Measurements from ENCODE around the gene RBM47. TPM values are rescaled to one million over a fixed set of nuclear protein-coding genes. Genes with fewer than 3 reads are reported as not detected.
"Not testable (repeated sequence)": the region's sequence is repeated elsewhere in the genome, so short reads cannot be mapped to it uniquely, and the experiment has no call there.

Gene RBM47
- total RNA-seq, 1 experiment from 2014 or later: 0.28 TPM

DNA sequence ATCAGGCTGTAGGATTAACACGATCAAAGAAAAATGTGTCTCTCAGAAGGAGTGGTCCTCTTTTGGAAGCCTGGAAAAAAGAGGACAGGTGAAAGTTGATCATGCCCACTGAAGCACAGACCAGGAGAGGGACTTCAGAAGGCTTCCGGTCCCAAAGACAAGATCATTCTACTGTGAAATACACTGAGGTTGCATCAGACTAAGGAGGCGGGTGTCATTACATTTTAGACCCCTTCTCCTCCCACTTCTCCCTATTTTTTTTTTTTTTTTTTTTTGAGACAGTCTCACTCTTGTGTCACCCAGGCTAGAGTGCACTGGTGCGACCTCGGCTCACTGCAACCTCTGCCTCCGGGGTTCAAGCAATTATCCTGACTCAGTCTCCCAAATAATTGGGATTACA lies 67.5 kb downstream of the RBM47 start:
- Histone ChIP-seq H3K4me3 (ENCODE audit: low read depth, low read length, poor library complexity, severe bottlenecking) (no peak overlapping the region), H3K27ac (ENCODE audit: low read depth, low read length, poor library complexity, severe bottlenecking) (no peak overlapping the region), H3K27me3 (replicated peaks; ENCODE audit: insufficient read depth, low read depth, low read length, poor library complexity) (no peaks in the 10 kb centered on the region), H3K36me3 (ENCODE audit: insufficient read depth, low read length, poor library complexity, severe bottlenecking) (no peaks in the 10 kb centered on the region), H3K4me1 (ENCODE audit: insufficient read depth, low read length, poor library complexity, severe bottlenecking) (no peaks in the 10 kb centered on the region), H3K9me3 (ENCODE audit: low read depth, low read length, poor library complexity, severe bottlenecking) (no peaks in the 10 kb centered on the region)
- no TSS peak for BruUV-seq (replicated peaks)
- no peak for TF ChIP-seq EZH2 (IDR thresholded peaks at IDR 0.05; ENCODE audit: borderline replicate concordance, low read depth, low read length, poor library complexity, severe bottlenecking)
- TF ChIP-seq, protein P1, sequence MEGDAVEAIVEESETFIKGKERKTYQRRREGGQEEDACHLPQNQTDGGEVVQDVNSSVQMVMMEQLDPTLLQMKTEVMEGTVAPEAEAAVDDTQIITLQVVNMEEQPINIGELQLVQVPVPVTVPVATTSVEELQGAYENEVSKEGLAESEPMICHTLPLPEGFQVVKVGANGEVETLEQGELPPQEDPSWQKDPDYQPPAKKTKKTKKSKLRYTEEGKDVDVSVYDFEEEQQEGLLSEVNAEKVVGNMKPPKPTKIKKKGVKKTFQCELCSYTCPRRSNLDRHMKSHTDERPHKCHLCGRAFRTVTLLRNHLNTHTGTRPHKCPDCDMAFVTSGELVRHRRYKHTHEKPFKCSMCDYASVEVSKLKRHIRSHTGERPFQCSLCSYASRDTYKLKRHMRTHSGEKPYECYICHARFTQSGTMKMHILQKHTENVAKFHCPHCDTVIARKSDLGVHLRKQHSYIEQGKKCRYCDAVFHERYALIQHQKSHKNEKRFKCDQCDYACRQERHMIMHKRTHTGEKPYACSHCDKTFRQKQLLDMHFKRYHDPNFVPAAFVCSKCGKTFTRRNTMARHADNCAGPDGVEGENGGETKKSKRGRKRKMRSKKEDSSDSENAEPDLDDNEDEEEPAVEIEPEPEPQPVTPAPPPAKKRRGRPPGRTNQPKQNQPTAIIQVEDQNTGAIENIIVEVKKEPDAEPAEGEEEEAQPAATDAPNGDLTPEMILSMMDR (conservative IDR thresholded peaks at IDR 0.05; ENCODE audit: low read depth, low read length): no peak
- POLR2A ChIA-PET (ENCODE audit: low non-redundant PET): no interaction called here
- DNase-seq (ENCODE audit: low spot score): no peak
- CTCF ChIA-PET: no interaction called here
- intact Hi-C loops (cut with micrococcal nuclease; ENCODE audit: unreplicated experiment): no loop called here

DNA sequence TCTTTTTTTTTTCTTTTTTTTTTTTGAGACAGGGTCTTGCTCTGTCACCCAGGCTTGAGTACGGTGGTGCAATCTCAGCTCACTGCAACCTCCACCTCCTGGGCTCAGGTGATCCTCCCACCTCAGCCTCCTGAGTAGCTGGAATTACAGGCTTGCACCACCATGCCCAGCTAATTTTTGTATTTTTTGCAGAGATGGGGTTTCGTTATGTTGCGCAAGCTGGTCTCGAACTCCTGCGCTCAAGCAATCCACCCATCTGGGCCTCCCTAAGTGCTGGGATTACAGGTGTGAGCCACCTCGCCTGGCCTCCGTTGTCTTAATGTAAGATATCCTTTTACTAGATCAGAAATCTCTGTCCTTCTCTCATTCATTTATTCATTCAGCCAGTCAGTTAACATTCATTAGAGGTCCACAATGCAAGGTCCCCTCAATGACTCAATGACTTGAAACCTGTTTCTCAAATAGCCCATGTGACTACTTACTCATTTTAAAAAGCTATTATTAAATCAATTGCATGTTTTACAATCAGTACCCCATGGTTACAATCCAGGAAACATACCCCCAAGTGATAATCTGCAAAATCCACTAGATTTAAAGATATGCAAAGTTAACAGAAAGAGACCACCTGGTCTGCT lies 68.0 kb downstream of the RBM47 start:
- H3K27me3 ChIP-seq (replicated peaks; ENCODE audit: insufficient read depth, low read depth, low read length, poor library complexity); H3K27ac ChIP-seq (ENCODE audit: low read depth, low read length, poor library complexity, severe bottlenecking); H3K36me3 ChIP-seq (ENCODE audit: insufficient read depth, low read length, poor library complexity, severe bottlenecking); POLR2A ChIA-PET (ENCODE audit: low non-redundant PET); BruUV-seq (replicated peaks); H3K4me3 ChIP-seq (ENCODE audit: low read depth, low read length, poor library complexity, severe bottlenecking); H3K9me3 ChIP-seq (ENCODE audit: low read depth, low read length, poor library complexity, severe bottlenecking); CTCF ChIA-PET; DNase-seq (ENCODE audit: low spot score); intact Hi-C loops (cut with micrococcal nuclease; ENCODE audit: unreplicated experiment); H3K4me1 ChIP-seq (ENCODE audit: insufficient read depth, low read length, poor library complexity, severe bottlenecking): not testable (repeated sequence)

GRCh38 chr4:40559585-40560465 lies 69.8 kb downstream of the RBM47 start:
- H3K4me1 ChIP-seq (ENCODE audit: insufficient read depth, low read length, poor library complexity, severe bottlenecking): no peaks in the 10 kb centered on the region
- BruUV-seq (replicated peaks): no TSS peak
- no peaks in the 10 kb centered on the region for H3K36me3 ChIP-seq (ENCODE audit: insufficient read depth, low read length, poor library complexity, severe bottlenecking)
- no peak overlapping the region for H3K27ac ChIP-seq (ENCODE audit: low read depth, low read length, poor library complexity, severe bottlenecking)
- CTCF ChIA-PET: no interaction called here
- H3K9me3 ChIP-seq (ENCODE audit: low read depth, low read length, poor library complexity, severe bottlenecking): no peaks in the 10 kb centered on the region
- H3K27me3 ChIP-seq (replicated peaks; ENCODE audit: insufficient read depth, low read depth, low read length, poor library complexity): no peaks in the 10 kb centered on the region
- TF ChIP-seq, protein P1 (conservative IDR thresholded peaks at IDR 0.05; ENCODE audit: low read depth, low read length): no peak
- no peak for TF ChIP-seq EZH2 (IDR thresholded peaks at IDR 0.05; ENCODE audit: borderline replicate concordance, low read depth, low read length, poor library complexity, severe bottlenecking)
- intact Hi-C loops (cut with micrococcal nuclease; ENCODE audit: unreplicated experiment): no loop called here
- no peak for DNase-seq (ENCODE audit: low spot score)
- POLR2A ChIA-PET (ENCODE audit: low non-redundant PET): no interaction called here
- H3K4me3 ChIP-seq (ENCODE audit: low read depth, low read length, poor library complexity, severe bottlenecking): no peak overlapping the region
